H1 (cell line): Measurements from ENCODE around the gene HAPLN3. TPM values are rescaled to one million over a fixed set of nuclear protein-coding genes. Genes with fewer than 3 reads are reported as not detected.

Source experiments
- FOSL1 ChIP-seq: IDR thresholded peaks from 2 replicates; pipeline ENCODE4 v1.6.1; 2011; ENCODE audit warnings: mild to moderate bottlenecking, low read depth, low read length, moderate library complexity; ENCODE audit not compliant: insufficient read depth
- KDM4A ChIP-seq: IDR thresholded peaks from one replicate; pipeline ENCODE4 v1.7.1; 2012; ENCODE audit warnings: low read depth, mild to moderate bottlenecking, moderate library complexity, low read length, inconsistent platforms; ENCODE audit not compliant: severe bottlenecking
- RBBP5 ChIP-seq: IDR thresholded peaks from 2 replicates; pipeline ENCODE4 v1.7.1; 2012; ENCODE audit warnings: low read depth, mild to moderate bottlenecking, inconsistent platforms, low read length, moderate library complexity, borderline replicate concordance
- YY1 ChIP-seq: IDR thresholded peaks from 2 replicates; pipeline ENCODE4 v1.6.1; 2011; ENCODE audit warnings: low read depth, mild to moderate bottlenecking, low read length
- polyA plus RNA-seq, 7 experiments: library from polyadenylated mRNA; depleted of rRNA in 3 of 7; stranded (reverse) in 5 of 7; unstranded in 2 of 7; fragments of >200 nt in 5 of 7; fragments of 200-250 nt in 2 of 7; gene quantifications; 1 replicate in 5 of 7; 2 replicates in 1 of 7; 4 replicates in 1 of 7; pipeline versions ENCODE4 v1.2.1 to v1.2.3, GENCODE V29; 2011 to 2013; ENCODE audit warnings: missing spikeins in 2 of 7, mixed read lengths in 2 of 7
- total RNA-seq: library from RNA; stranded (reverse); fragmentation: NEBNext Ultra II Directional; extraction: Animal tissue kit (Norgen Biotek cat#: 25700); gene quantifications from 2 replicates; pipeline ENCODE4 v1.2.1, GENCODE V29; 2021
- TF ChIP-seq, protein P1 (sequence below): IDR thresholded peaks from 2 replicates; pipeline ENCODE4 v1.6.1; 2011; ENCODE audit warnings: low read depth, mild to moderate bottlenecking, low read length; ENCODE audit not compliant: insufficient read depth

Gene HAPLN3
- total and polyA plus RNA-seq, 2 of the 8 experiments (the other 6 are each of a cell fraction or from before 2014, with no cell fraction given), result 76.2 to 79.7 TPM

DNA sequence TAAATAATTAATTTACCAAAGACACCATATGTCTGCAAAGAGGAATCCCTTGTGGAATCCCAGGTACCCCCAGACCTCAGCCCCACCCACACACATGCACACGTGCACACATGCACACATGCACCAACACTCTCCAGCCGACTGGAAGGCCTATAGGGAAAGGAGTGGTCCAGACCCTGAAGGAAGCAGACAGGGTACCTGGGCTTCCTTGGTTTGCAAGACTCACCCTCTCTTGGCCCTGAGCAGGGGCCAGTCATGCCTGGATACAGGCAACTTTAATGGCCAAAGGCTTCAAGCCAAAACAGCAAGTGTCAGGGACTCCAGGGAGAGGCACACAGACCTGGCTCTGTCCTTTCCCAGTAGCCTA is 8.9 kb upstream of the HAPLN3 start (continued):
- TF ChIP-seq, protein P1, sequence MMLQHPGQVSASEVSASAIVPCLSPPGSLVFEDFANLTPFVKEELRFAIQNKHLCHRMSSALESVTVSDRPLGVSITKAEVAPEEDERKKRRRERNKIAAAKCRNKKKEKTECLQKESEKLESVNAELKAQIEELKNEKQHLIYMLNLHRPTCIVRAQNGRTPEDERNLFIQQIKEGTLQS, result no peak
- TF ChIP-seq KDM4A (no peak), YY1 (no peak), RBBP5 (no peak), FOSL1 (no peak)
